ENCODE measurements around the gene SLC6A16.
"Not testable (repeated sequence)": the region's sequence is repeated elsewhere in the genome, so short reads cannot be mapped to it uniquely, and the experiment has no call there.

Gene SLC6A16

DNA sequence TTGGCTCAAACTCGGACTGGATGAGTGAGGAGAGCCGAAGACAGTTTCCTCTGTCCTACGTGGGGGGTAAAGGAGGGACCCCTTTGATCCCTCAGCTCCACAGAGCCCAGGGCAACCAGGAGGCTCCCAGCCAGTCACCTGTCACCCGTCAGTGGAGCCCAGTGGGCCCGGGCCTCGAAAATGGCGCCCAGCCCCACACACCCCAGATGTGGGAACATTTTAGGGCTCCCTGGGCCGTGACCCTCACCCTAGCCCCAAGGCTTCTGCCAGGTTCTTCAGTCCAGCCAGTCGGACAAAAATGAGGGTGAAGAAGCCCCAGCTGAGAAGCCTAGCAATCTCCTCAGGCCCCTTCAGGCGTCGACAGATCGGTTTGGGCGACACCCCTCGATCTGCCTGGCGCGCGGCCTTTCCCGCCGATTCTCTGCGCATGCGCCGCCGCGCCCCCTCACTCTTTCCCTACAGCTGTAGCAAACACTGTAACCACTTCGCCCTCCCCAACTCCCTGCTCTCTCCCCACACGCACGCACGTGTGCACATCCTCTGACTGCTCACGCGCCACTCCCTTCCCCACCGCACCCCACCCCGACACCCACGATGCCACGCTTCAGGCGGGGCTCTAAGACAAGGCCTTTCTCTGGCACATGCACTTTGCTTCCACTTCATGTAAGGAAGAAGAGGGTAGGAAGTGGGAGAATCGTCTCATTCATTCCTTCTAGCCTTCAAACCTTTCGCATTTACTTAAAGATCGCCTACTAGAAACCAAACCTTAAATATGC lies at the start of gene SLC6A16:
SLC6A16 (minus strand) TSS at position 391 of the 776 bp plus-strand sequence. CDS start 13,844 bp downstream, outside the sequence.
- DNase-seq, result no peak

DNA sequence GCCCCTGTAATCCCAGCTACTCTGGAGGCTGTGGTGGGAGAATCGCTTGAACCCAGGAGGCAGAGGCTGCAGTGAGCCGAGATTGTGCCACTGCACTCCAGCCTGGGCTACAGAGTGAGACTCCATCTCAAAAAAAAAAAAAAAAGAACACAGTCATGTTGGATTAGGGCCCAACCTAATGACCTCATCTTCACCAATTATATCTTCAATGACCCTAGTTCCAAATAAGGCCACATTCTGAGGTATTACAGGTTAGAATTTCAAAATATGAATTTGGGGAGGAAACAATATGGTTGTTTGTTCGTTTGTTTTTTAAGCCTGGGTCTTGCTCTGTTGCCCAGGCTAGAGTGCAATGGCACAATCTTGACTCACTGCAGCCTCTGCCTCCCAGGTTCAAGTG lies 48.2 kb upstream of the SLC6A16 start:
- DNase-seq, result not testable (repeated sequence)

DNA sequence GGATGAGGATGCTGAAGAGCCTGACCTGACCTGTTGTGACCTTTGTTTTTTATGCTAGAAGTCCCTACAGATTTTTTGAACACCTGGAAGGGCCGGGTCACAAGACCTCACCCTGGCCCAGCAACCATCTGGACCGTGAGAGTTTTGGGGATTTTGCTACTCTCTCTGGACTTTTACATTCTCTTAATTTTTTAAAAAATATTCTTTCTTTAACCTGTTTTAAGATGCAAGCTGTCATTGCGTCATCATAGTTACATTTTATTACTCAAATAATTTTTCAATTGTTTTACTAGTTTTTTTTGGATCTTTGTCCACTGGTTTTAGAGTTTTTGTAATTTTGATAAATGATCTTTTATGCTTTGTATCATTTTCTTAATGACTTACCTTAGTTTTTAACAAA lies 46.2 kb upstream of the SLC6A16 start:
- DNase-seq, result no peak

DNA sequence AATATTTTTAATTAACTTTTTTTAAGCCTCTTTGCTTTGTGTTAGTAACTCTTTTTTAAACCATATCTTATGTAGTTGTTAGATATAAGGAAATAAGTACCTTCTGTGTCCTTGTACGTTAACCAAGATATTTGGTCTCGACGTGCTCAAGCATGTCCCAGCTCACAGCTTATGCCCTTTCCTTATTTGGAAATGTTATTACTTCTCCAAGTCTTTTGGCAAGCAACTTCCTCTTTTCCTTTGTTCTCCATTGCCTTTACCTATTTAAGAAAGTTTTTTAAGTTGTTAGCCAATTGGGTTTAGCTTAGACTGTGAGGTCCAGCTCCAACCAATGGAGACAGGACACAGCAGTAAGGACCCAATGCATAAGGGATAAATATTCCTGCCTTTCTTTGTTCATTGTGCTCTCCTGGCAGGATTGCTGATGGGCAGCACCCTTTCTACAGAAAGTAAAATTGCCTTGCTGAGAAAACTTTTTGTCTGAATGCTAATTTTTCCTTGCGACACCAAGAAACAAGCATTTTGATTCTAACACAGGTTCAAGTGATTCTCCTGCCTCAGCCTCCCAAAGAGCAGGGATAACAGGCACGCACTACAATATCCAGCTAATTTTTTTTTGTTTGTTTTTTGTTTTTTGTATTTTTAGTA lies 43.8 kb upstream of the SLC6A16 start:
- DNase-seq, result no peak

DNA sequence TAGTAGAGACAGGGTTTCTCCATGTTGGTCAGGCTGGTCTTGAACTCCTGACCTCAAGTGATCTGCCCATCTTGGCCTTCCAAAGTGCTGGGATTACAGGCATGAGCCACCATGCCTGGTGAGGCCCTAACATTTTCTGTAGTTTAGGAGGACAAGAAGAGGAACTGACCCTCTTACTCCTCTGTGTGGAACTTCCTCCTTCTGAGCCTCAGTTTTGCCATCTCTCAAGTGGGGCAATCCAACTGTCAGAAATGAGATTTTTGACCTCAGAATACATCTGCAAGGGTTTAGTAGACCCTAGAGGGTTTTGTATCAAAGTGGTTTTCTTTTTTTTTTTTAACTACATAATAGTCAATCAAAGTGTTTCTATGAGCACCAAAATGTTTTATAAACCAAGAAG lies 41.1 kb upstream of the SLC6A16 start:
- no peak for DNase-seq

DNA sequence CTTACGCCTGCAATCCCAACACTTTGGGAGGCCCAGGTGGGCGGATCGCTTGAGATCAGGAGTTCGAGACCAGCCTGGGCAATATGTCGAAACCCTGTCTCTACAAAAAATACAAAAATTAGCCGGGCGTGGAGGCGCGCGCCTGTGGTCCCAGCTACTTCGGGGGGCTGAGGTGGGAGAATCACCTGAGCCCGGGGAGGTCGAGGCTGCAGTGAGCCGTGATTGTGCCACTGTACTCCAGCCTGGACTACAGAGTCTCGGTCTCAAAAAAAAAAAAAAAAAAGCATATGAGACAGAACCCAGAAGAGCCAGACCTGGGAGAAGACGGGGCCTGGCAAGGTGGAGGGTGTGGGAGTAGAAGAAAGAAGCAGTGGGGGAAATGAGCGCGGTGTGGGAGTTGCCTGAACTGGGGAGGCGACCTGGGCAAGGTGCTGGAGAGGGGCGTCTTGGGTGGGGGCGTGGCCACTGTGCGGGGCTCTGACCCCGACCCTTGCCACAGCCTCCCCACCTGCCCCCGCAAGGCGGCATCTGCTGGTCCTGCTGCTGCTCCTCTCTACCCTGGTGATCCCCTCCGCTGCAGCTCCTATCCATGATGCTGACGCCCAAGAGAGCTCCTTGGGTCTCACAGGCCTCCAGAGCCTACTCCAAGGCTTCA lies 39.2 kb upstream of the SLC6A16 start:
- DNase-seq, result no peak

DNA sequence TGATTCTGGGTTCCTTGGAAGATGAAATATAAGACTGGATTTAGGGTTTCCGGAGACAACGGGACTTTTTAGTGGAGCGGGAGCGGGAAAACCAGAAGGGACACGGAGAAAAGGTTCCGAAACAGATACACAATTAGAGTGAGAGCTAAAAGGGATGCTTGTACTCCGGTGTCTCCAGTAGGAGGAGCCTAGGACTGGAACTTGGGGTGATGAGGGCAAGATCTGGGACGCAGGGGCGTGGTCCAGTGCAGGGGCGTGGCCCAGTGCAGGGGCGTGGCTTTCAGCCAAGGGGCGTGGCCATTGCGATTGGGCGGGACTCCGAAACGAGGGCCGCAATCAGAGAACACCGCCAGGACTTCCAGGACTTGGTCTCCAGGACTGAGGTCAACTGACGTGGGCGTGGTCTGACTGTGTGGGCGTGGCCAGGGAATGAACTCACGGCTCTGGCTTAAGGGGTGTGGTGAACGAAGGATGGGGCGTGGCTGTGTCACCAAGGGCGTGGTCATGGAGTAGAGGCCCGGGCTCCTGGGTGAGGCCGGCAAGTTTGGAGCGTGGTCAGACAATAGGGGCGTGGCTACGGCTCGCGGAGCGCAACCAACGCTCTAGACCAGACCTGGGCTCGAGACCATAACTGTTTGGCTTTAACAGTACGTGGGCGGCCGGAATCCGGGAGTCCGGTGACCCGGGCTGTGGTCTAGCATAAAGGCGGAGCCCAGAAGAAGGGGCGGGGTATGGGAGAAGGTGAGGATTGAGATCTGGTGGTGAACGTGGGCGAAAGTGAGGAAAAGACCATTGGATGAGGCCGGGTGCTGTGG lies 38.5 kb upstream of the SLC6A16 start, which contains the start of gene DKKL1:
DKKL1 (plus strand) TSS at position 610 of the 815 bp plus-strand sequence; CDS start at position 732, 122 bp downstream.
- peak; percentile 56 for DNase-seq

DNA sequence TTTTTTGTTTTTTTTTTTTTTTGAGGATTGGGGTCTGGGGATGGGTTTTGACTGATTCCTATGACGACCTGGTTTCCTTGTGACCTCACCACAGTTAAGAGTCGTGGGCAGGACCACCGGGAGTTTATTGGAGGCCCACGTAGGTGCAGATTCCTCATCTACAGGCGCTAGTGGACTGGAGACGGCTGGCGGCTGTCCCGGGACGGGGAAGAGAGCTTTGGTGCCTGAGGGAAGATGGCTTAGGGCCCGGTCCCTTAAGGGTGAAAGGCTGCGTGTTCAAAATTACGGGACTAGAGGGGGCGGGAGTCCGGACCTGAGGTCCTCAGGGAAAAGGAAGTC lies 37.9 kb upstream of the SLC6A16 start:
- no peak for DNase-seq

DNA sequence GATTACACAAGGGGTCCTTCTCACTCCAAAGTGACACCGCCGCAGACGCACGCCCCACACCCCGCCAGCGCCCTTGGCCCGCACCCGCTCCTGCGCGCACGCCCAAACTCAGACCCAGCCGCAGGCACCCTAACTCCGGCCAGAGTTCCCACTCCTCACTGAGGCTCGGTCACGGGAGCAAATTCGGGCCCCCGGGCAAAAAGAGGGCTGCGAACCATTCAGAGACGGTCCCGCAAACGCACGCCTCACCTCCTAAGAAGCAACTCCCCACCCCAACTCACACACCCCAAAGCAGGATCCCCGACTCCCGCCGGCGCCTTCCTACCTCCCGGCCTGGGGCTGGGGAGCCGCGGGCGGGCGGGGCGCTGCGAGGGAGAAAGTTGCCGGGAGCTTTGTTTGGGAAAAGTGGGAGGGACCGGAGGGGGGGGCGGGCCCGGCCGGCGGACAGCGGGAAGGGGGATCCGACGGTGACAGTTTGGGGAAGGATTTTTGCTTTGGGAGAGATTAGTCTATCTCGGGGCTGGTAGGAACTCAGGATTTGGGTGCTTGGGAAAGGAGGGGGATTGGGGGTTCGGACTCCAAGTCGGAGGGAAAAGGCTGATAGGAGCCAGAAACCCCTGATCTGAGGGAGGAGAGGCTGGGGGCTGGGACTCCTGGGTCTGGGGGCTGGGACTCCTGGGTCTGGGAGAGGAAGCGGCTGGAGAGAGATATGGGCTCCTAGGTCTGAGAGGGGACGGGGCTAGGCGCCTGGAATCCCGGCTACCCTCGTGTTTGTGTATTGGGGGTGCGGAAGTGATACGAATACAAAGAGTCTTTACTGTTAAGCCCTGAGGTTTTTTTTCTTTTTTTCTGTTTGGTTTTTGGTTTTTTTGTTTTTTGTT lies 37.3 kb upstream of the SLC6A16 start, which contains the start of gene TEAD2:
TEAD2 (minus strand) TSS at position 369 of the 881 bp plus-strand sequence. CDS start 2,341 bp downstream, outside the sequence.
- no peak for DNase-seq

DNA sequence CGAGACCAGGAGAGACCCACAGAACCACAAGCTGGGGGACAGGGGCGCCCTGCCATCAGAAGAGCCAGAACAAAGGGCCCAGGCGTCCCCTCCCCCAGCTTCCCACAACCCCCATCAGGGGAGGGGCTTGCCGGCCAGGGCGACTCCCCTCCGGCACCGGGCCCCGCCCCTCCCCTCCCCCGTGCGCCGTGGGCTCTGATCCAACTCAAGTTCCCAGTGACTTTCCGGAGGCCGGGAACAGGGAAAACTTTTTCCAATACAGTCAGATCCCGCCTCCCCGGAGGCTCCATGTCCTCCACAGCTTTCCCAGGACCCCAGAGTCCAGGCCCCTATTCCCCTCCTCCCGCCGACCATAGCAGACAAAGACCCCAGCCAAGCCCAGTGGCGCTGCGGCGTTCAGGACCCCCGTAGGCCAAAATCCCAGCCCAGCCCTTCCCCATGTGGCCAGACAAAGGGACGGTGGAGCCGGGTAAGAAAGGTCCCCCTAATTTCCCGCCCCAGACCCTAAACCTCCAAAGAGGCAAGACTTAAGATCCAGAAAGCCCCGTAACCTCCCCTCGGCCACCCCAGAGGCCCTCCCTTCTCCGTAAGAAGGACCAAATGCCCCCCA lies 36.6 kb upstream of the SLC6A16 start:
- DNase-seq, result peak; percentile 30

DNA sequence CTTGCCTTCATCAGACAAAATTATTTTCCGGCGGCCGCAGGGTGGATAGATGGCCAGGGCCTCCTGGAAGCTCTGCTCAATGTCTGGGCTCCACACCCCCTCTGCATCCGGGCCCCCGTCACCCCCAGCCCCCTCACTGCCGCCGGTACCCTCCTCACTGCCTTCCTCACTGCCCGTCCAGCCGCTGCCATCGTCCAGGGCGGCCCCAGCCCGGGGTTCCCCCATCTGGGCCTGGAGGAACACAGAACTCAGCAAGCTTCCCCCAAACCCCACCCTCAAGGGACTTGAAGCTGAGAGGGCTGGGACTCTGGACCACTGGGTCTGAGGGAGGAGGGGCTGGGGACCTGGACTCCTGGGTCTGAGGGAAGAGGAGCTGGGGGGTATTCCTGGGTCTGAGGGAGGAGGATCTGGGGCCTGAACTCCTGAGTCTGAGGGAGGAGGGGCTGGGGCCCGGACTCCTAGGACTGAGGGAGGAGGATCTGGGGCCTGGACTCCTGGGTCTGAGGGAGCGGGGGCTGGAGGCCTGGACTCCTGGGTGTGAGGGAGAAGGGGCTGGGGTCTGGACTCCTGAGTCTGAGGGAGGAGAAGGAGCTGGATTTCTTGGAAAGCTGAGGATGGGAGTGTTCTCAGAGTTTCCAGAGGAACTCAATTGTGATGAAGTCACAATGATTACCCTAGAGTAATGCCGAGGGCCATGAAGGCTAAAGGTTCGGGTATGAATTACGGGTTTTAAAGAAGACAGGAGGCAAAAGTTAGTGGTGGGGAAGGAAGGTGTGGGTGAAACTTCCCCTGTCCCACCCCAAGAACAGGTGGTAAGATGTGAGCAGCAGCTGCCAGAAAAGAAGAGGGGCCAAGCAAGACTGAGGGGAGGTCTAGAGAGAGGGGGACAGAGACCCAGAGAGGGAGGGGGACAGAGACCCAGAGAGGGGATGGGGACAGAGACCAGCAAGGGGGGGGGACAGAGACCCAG lies 35.1 kb upstream of the SLC6A16 start:
- DNase-seq, result no peak

DNA sequence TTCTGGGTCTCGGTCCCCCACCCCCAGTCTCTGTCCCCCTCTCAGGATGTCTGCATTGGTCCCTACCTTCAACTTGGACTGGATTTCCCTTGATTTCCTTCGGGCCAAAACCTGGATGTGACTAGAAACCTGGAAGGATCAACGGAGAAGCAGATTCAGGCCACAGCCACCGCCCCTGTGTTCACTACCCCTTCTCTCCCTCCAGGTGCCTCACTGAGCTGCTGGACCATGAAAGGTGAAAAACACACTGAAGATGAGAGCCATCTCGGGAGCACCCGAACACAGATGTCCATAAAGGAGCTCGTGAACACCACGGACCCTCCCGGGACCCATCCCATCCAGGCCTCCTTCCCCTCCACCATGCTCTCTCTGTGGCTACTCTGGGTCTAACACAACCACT lies 32.2 kb upstream of the SLC6A16 start:
- no peak for DNase-seq

DNA sequence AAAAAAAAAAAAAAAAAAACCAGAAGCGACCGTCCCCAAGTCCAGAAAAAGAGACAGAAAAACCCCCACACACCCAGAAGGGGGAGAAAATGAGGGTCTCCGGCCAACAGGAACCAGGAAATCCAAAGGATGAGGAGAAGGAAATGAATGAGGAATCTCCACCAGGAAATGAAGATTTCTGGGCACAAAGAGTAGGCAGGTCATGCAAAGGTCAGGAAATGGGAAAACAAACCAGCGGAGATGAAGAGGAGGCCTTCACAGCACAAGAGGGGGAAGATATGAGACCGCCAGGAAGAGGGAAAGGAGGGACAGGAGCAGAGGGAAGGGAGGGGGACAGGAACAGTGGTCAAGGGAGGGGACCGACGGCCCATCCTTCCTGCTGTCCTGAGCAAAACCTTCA lies 31.4 kb upstream of the SLC6A16 start:
- DNase-seq, result no peak

DNA sequence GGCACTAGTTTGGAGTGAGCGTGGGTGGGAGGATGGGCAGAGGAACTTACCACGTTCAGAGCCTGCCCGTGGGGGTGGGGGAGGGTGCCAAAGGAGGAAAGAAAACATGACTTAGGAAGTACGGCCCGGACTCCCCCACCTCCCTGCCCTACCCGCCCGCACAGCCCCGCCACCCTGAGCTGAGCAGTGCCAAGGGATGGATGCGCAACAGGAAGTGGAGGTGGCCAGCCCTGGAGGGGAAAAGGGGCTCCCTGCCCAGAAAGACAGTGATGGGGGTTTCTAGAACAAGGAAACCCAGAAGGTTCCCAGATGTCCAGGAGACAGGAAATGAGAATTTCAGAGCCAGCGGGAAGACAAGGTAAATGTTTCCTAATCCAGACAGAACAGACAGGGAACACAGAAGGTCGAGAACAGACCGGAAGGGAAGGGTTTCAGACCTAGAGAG lies 30.9 kb upstream of the SLC6A16 start:
- DNase-seq, result peak; percentile 16

DNA sequence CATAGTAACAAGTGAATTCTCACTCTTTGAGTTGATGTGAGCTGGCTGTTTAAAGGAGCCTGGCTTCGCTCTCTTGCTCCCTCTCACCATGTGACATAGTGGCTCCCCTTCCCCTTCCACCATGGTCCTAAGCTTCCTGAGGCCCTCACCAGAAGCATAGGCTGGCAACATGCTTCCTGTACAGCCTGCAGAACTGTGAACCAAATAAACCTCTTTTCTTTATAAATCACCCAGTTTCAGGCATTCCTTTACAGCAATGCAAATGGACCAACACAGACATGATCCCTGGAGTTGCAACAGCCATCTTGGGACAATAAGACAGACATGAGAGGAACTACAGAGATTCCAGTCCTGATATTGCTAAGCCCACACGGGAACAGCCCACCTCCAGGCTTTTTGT lies 24.6 kb upstream of the SLC6A16 start:
- no peak for DNase-seq

DNA sequence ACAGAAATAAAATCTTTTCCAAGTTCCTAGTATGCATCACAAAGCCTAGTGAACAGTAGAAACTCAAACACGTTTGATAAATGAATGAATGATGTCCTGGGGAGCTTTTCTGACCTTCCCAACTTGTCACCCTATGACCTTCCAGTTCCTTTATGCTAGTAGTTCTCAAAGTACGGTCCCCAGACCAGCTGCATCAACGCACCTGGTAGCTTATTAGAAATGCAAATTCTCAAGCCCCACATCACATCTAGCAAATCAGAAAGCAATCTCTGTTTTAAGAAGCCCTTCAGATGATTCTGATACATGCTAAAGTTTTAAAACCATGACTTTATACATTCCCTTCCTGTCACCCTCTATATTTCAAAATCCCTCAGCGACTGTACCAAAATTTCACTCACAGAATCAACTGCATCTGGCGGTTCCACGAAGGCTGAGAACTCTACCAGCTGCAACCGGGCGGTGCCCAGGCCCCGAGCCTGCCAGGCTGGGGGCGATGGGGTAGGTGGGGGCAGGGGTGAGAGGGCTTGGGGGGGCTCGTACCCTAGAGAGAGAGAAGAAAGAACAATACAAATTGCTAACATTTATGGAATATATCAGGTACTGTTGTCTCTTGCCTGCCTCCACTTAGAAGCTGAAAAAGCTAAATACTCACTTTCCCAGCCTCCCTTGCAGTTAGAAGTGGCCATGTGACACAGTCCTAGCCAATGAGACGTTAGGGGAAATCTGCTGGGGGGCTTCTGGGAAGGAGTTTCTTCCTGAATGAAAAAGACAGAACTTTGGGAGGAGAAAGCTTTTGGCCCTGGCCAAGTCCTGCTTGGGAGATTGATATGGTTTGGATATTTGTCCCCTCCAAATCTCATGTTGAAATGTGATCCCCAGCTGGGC lies 23.6 kb upstream of the SLC6A16 start:
- no peak for DNase-seq

DNA sequence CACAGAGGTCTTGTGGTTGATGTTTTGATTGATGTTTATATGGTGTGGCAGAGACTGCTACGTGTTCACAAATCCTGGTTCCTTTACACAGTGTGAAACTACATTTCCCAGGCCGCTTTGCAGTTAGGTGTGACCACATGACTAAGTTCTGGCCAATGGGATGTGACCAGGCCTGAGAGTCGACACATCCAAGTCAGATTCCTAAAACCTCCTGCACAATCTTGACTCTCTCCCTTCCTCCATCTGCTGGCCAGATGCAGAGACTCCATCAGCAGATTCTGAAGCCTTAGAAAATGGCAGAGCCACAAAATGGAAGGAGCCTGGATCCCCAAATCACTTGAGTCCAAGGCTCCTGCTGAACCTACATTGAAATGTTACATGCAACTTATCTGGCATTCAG lies 22.8 kb upstream of the SLC6A16 start:
- no peak for DNase-seq

DNA sequence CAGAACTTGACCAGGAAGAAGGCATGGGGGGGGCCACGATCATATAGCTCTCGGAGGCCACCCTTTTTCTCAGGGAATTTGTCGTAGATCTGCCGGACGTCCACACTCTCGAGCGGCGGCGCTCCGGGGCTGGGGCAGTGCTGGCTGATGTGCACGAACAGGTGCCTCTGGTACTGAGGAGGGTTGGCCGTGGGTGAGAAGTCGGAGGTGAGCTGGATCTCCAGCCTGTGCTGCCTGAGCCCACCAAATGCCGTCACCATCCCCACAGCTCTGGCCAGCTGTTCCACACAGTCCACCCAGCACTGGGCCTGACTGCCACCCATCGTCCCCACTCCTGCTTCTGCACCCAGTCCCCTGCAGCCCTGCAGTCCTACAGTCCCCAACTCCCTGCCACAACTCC lies 22.2 kb upstream of the SLC6A16 start:
- DNase-seq, result no peak

All from NCI-H69 (cell line).